Testis (tissue), 2 donors: Measurements from ENCODE around the gene IFIH1.

Source experiments
- POLR2A ChIP-seq: fragments of 450-650 bp; IDR thresholded peaks from one replicate; pipeline ENCODE4 v1.6.1; 2017; ENCODE audit warnings: antibody characterized with exemption, mild to moderate bottlenecking, moderate library complexity
- TF ChIP-seq, protein P1 (sequence below), 3 experiments: fragments of 450-650 bp in 2 of 3; fragments of 200-600 bp in 1 of 3; sonication (generic) in 1 of 3; IDR thresholded peaks; one replicate each; pipeline ENCODE4 v1.5.1; 2016 to 2019; ENCODE audit warnings: antibody characterized with exemption in 3 of 3, mild to moderate bottlenecking in 2 of 3, moderate library complexity in 1 of 3

DNA sequence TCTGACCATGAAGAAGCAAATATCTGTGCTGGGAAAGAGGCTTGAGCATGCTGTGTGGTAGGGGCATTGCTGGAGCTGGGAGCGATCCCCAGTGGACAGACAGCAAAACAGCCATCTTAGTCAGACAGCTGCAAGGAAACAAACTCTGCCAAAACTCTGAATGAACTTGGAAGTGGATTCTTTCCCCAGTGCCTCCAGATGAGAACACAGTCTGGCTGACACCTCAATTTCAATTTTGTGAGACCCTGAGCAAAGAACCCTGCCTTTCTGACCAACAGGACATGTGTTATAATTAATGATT, 52.1 kb downstream of the IFIH1 start:
- TF ChIP-seq, protein P1, sequence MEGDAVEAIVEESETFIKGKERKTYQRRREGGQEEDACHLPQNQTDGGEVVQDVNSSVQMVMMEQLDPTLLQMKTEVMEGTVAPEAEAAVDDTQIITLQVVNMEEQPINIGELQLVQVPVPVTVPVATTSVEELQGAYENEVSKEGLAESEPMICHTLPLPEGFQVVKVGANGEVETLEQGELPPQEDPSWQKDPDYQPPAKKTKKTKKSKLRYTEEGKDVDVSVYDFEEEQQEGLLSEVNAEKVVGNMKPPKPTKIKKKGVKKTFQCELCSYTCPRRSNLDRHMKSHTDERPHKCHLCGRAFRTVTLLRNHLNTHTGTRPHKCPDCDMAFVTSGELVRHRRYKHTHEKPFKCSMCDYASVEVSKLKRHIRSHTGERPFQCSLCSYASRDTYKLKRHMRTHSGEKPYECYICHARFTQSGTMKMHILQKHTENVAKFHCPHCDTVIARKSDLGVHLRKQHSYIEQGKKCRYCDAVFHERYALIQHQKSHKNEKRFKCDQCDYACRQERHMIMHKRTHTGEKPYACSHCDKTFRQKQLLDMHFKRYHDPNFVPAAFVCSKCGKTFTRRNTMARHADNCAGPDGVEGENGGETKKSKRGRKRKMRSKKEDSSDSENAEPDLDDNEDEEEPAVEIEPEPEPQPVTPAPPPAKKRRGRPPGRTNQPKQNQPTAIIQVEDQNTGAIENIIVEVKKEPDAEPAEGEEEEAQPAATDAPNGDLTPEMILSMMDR (IDR thresholded peaks at IDR 0.05): no peak
- no peak for TF ChIP-seq POLR2A
